ENCODE data around the gene PCSK6.

The PCSK6 gene

GRCh38 chr15:101399431-101399830 lies 90.1 kb downstream of the PCSK6 start:
- no peaks in the 10 kb centered on the region for H3K36me3 ChIP-seq (ENCODE audit: insufficient read depth, low read length)
- no peak overlapping the region for H3K9ac ChIP-seq (ENCODE audit: low read depth, low read length)
- no peaks in the 10 kb centered on the region for H3K27me3 ChIP-seq (ENCODE audit: insufficient read depth, low read length, poor library complexity)
- no peak overlapping the region for H3K27ac ChIP-seq (ENCODE audit: low read length)
- no peak for ATAC-seq (ENCODE audit: insufficient read depth, low read depth)
- H3K79me2 ChIP-seq (ENCODE audit: insufficient read depth, low read length) = no peaks in the 10 kb centered on the region
- H3K4me3 ChIP-seq (ENCODE audit: low read depth in 1 of 2, low read length in 2 of 2) = no peak overlapping the region
- no peak overlapping the region for H2AFZ ChIP-seq (ENCODE audit: low read depth, low read length)
- no peaks in the 10 kb centered on the region for H4K20me1 ChIP-seq (ENCODE audit: insufficient read depth, low read length)
- H3K9me3 ChIP-seq (ENCODE audit: insufficient read depth, low read length, severe bottlenecking) = no peaks in the 10 kb centered on the region
- TF ChIP-seq EZH2 (IDR thresholded peaks at IDR 0.05; ENCODE audit: borderline replicate concordance, low read depth, low read length, severe bottlenecking) = no peak
- TF ChIP-seq, protein P1, sequence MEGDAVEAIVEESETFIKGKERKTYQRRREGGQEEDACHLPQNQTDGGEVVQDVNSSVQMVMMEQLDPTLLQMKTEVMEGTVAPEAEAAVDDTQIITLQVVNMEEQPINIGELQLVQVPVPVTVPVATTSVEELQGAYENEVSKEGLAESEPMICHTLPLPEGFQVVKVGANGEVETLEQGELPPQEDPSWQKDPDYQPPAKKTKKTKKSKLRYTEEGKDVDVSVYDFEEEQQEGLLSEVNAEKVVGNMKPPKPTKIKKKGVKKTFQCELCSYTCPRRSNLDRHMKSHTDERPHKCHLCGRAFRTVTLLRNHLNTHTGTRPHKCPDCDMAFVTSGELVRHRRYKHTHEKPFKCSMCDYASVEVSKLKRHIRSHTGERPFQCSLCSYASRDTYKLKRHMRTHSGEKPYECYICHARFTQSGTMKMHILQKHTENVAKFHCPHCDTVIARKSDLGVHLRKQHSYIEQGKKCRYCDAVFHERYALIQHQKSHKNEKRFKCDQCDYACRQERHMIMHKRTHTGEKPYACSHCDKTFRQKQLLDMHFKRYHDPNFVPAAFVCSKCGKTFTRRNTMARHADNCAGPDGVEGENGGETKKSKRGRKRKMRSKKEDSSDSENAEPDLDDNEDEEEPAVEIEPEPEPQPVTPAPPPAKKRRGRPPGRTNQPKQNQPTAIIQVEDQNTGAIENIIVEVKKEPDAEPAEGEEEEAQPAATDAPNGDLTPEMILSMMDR (IDR thresholded peaks at IDR 0.05; ENCODE audit: borderline replicate concordance, extremely low read depth, low read length, poor library complexity, severe bottlenecking) = no peak
- peaks cover 29% of the 10 kb centered on the region for H3K4me1 ChIP-seq (ENCODE audit: insufficient read depth, low read length)
- H3K4me2 ChIP-seq (ENCODE audit: insufficient read depth, low read length) = no peak overlapping the region
- no peak for DNase-seq

- 0 out of 2 replicates have a peak overlapping the region, but pooled peaks have one; percentile 62 for H3K27ac ChIP-seq (ENCODE audit: low read length)
- H3K9ac ChIP-seq (ENCODE audit: low read depth, low read length) = no peak overlapping the region
- H3K9me3 ChIP-seq (ENCODE audit: insufficient read depth, low read length, severe bottlenecking) = no peaks in the 10 kb centered on the region
- no peak overlapping the region for H3K4me2 ChIP-seq (ENCODE audit: insufficient read depth, low read length)
- no peak for DNase-seq
- peaks cover 29% of the 10 kb centered on the region for H3K4me1 ChIP-seq (ENCODE audit: insufficient read depth, low read length)
- TF ChIP-seq, protein P1 (IDR thresholded peaks at IDR 0.05; ENCODE audit: borderline replicate concordance, extremely low read depth, low read length, poor library complexity, severe bottlenecking) = no peak
- no peak for TF ChIP-seq EZH2 (IDR thresholded peaks at IDR 0.05; ENCODE audit: borderline replicate concordance, low read depth, low read length, severe bottlenecking)
- peak; percentile 13; the same call in 1 of the 3 replicates for ATAC-seq (ENCODE audit: insufficient read depth, low read depth)
- H3K27me3 ChIP-seq (ENCODE audit: insufficient read depth, low read length, poor library complexity) = no peaks in the 10 kb centered on the region
- H4K20me1 ChIP-seq (ENCODE audit: insufficient read depth, low read length) = no peaks in the 10 kb centered on the region
- H3K4me3 ChIP-seq (ENCODE audit: low read depth in 1 of 2, low read length in 2 of 2) = no peak overlapping the region
- H3K36me3 ChIP-seq (ENCODE audit: insufficient read depth, low read length) = no peaks in the 10 kb centered on the region
- no peak overlapping the region for H2AFZ ChIP-seq (ENCODE audit: low read depth, low read length)
- H3K79me2 ChIP-seq (ENCODE audit: insufficient read depth, low read length) = no peaks in the 10 kb centered on the region
These were observed 91.3 kb downstream of the PCSK6 start for GRCh38 chr15:101398247-101398646.

DNA sequence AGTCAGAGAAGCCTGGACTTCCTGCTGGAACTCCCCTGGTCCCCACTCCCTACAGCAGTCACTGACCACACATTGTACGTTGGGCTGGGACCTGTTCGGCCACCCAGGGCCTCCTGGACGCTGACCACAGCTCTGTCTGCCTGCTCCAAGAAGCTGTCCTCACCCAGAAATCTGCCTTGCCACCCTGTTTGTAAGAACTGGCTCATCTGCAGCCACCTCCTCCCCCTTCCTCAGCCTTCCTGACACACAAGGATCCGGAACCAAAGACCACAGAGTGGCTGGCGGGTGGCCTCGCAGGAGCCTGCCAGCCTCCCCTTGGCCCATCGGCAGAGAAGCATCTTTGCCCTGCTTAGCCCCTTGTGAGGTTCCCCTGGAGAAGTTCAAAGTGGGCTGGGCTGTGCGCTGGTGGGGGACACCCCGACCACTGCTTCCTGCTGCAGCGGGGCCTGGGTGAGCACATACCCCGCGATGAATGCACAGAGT lies 91.9 kb downstream of the PCSK6 start:
- Histone ChIP-seq H3K4me2 (ENCODE audit: insufficient read depth, low read length) (0 out of 2 replicates have a peak overlapping the region, but pooled peaks have one; percentile 31), H3K79me2 (ENCODE audit: insufficient read depth, low read length) (no peaks in the 10 kb centered on the region), H3K4me1 (ENCODE audit: insufficient read depth, low read length) (peaks cover 29% of the 10 kb centered on the region), H3K27ac (ENCODE audit: low read length) (peak overlapping the region; percentile 62; the same call in 1 of the 2 replicates), H3K4me3 (ENCODE audit: low read depth in 1 of 2, low read length in 2 of 2) (no peak overlapping the region), H3K9me3 (ENCODE audit: insufficient read depth, low read length, severe bottlenecking) (no peaks in the 10 kb centered on the region), H3K27me3 (ENCODE audit: insufficient read depth, low read length, poor library complexity) (no peaks in the 10 kb centered on the region), H4K20me1 (ENCODE audit: insufficient read depth, low read length) (no peaks in the 10 kb centered on the region), H3K36me3 (ENCODE audit: insufficient read depth, low read length) (no peaks in the 10 kb centered on the region), H2AFZ (ENCODE audit: low read depth, low read length) (no peak overlapping the region), H3K9ac (ENCODE audit: low read depth, low read length) (peak overlapping the region; percentile 14; the same call in 1 of the 2 replicates)
- TF ChIP-seq EZH2 (IDR thresholded peaks at IDR 0.05; ENCODE audit: borderline replicate concordance, low read depth, low read length, severe bottlenecking) = no peak
- TF ChIP-seq, protein P1 (IDR thresholded peaks at IDR 0.05; ENCODE audit: borderline replicate concordance, extremely low read depth, low read length, poor library complexity, severe bottlenecking) = no peak
- DNase-seq = peak; percentile 71
- peak; percentile 93 for ATAC-seq (ENCODE audit: insufficient read depth, low read depth)
